ENCODE measurements around the gene GPR39. TPM values are rescaled to one million over a fixed set of nuclear protein-coding genes. Genes with fewer than 3 reads are reported as not detected.

Gene GPR39
- total RNA-seq, 6 experiments from 2014 or later: 2.2 to 3.0 (median 2.5) TPM

DNA sequence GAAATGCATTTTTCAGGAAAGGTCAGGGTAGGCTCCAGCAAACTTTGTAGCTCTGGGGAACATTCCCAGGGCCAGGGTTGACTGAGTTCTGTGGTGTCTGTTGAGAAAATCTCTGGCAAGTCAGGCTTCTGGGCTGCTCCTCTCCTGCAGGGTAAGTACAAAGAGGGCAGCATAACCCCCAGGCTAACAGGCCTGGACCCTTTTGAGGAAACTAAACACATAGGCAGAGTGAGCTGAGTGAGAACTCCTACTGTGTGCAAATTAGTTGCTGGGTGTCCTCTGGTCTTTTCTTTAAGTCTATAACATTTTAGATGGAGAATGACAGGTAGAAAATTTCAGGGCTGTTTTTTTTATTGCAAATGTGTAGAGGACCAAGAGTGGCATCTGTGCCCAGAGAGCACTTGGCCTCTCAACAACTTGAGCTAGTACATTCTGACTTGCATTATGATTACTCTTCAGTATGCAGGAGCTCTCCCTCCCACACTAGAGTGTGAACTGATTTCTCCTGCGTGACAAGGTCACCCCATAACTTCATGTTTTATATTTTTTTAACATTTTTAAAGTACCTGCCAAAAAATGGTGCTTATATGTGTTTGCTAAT lies 49.9 kb downstream of the GPR39 start:
- Mint-ChIP-seq H3K27me3 (ENCODE audit: insufficient read depth) (peaks cover 2% of the 10 kb centered on the region; the same call in 1 of the 2 replicates), H3K9me3 (peaks cover 38% of the 10 kb centered on the region), H3K36me3 (ENCODE audit: low read depth) (peaks cover 23% of the 10 kb centered on the region), H3K4me1 (ENCODE audit: low read depth) (no peaks in the 10 kb centered on the region), H3K27ac (no peak overlapping the region), H3K4me3 (no peak overlapping the region)
- TF ChIP-seq, protein P1, sequence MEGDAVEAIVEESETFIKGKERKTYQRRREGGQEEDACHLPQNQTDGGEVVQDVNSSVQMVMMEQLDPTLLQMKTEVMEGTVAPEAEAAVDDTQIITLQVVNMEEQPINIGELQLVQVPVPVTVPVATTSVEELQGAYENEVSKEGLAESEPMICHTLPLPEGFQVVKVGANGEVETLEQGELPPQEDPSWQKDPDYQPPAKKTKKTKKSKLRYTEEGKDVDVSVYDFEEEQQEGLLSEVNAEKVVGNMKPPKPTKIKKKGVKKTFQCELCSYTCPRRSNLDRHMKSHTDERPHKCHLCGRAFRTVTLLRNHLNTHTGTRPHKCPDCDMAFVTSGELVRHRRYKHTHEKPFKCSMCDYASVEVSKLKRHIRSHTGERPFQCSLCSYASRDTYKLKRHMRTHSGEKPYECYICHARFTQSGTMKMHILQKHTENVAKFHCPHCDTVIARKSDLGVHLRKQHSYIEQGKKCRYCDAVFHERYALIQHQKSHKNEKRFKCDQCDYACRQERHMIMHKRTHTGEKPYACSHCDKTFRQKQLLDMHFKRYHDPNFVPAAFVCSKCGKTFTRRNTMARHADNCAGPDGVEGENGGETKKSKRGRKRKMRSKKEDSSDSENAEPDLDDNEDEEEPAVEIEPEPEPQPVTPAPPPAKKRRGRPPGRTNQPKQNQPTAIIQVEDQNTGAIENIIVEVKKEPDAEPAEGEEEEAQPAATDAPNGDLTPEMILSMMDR (IDR thresholded peaks at IDR 0.05): no peak
- no peak for DNase-seq

DNA sequence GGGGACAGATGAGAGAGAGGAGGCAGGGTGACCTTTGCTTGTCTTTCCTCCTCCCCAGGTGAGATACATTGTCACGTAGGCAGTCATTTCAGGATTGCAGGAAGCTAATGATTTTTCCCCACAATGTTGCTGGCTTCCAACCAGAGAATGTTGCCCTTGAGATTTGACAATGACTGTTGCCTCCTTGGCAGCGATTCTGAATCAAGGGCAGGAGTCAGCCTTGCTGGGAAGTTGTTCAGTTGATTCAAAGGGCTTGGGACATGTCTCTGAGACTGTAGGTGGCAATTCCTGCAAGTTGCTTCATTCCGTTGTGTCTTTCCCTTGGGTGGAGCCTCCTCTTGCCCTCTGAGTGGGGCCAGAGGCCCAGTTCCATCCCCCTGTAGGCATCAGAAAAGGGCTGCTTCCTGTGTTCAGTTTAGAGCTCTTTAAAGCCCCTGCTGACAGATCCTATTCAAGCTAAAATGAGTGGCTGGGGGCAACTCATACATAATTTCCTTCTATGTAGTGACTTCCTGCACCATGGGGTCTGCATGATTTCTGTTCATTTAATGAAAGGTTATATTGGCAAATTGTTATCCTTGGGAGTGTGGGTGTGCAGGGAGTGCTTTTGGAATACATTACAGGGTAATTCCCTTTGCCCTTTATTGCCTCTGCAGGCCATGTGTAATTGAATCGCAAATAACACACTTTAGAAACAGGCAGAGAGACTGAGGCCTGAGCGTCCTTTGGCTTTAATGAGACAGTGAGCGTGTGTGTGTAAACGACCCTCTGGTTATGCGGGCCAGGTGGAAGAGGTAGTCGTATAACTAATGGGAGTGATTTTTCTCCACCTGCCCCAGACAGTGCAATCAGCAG lies 52.4 kb downstream of the GPR39 start:
- Mint-ChIP-seq H3K4me3 (no peak overlapping the region), H3K27ac (no peak overlapping the region)

DNA sequence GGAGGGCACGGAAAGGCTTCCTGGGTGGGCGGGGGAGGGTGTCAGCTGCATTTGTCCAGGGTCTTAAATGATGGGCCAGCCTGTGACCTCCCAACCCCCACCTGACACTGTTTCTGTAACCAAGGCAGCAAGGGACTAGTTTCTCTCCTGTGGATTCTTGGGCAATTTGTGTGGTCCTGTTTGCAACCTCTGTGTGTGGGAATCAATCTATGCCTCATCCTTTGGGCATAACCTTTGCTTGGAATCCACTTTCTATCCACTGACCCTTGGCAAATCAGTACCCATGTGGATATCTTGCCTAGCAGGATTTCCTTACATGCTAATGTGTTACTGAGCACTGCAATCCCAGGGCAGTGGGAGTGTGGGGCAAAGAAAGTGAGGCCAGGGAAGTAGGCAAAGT lies 54.1 kb downstream of the GPR39 start:
- Mint-ChIP-seq H3K9me3 (peaks cover 5% of the 10 kb centered on the region), H3K4me3 (no peak overlapping the region), H3K4me1 (ENCODE audit: low read depth) (no peaks in the 10 kb centered on the region), H3K27me3 (ENCODE audit: insufficient read depth) (no peaks in the 10 kb centered on the region), H3K27ac (no peak overlapping the region), H3K36me3 (ENCODE audit: low read depth) (peaks cover 13% of the 10 kb centered on the region; the same call in 1 of the 2 replicates)
- no peak for DNase-seq
- TF ChIP-seq, protein P1 (IDR thresholded peaks at IDR 0.05): no peak

More for the DNA sequence above, 52.4 kb downstream of the GPR39 start:
- DNase-seq: no peak
- Mint-ChIP-seq H3K27me3 (ENCODE audit: insufficient read depth) (no peaks in the 10 kb centered on the region), H3K36me3 (ENCODE audit: low read depth) (peaks cover 23% of the 10 kb centered on the region), H3K9me3 (peaks cover 18% of the 10 kb centered on the region), H3K4me1 (ENCODE audit: low read depth) (no peaks in the 10 kb centered on the region)
- TF ChIP-seq, protein P1 (IDR thresholded peaks at IDR 0.05): no peak

DNA sequence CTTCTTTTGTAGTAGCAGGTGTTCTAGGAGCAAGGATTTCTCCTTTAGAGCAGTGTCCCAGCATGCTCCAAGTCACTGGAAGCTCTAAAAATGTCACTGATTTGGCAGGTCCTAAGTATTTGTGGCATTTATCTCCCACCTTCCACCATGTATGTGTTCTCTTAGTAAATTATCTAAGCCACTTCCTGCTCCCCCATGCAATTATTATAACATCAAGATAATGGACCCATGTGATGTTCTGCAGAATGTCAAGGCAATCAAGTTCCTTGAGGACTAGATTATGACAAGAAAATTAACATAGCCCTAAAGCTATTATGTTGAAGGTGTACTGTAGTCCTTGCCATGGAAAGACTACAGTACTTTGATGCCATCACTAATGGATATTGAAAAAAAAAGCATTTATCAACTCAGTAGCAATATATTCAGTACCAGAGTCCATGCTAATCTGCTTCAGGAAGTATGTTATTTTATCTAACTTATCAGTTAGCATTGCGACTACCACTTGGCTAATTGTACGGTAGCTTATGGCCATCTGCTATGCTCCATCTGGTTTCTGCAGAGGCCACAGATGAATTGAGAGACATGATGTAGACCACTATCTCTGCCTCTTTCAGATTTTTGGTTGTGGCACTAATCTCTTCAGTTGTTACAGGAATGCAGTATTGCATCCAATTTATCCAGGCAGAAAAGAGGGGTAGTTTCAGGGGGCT lies 56.7 kb downstream of the GPR39 start:
- DNase-seq: no peak
- TF ChIP-seq, protein P1 (IDR thresholded peaks at IDR 0.05): no peak
- no peak overlapping the region for H3K4me3 Mint-ChIP-seq
- peaks cover 15% of the 10 kb centered on the region for H3K4me1 Mint-ChIP-seq (ENCODE audit: low read depth)
- H3K27ac Mint-ChIP-seq: no peak overlapping the region
- H3K27me3 Mint-ChIP-seq (ENCODE audit: insufficient read depth): no peaks in the 10 kb centered on the region
- H3K36me3 Mint-ChIP-seq (ENCODE audit: low read depth): peaks cover 11% of the 10 kb centered on the region; the same call in 1 of the 2 replicates
- peaks cover 14% of the 10 kb centered on the region for H3K9me3 Mint-ChIP-seq

DNA sequence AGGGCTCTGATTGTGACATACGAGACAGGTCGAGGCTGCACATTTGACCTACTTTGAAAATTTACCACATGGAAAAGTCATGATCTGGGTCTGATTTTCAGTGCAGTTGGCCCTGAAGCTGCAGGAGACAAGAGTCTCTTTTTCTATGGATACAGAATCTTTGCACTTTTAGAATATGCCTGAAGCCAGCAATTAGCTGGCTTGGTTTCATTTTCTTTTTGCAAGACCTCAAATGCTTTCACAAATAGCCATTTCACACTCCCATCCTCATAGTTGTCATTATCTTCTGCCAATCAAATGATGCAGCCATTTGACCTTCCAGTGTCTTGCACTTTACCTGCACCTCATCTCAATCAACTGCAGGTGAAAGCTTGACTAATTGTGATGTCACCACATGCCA lies 59.0 kb downstream of the GPR39 start:
- H3K4me3 Mint-ChIP-seq: no peak overlapping the region
- H3K27ac Mint-ChIP-seq: no peak overlapping the region
- H3K27me3 Mint-ChIP-seq (ENCODE audit: insufficient read depth): no peaks in the 10 kb centered on the region; the same call in 1 of the 2 replicates
- TF ChIP-seq, protein P1 (IDR thresholded peaks at IDR 0.05): no peak
- DNase-seq: no peak
- peaks cover 14% of the 10 kb centered on the region for H3K9me3 Mint-ChIP-seq
- H3K4me1 Mint-ChIP-seq (ENCODE audit: low read depth): peaks cover 26% of the 10 kb centered on the region
- peaks cover 11% of the 10 kb centered on the region; the same call in 1 of the 2 replicates for H3K36me3 Mint-ChIP-seq (ENCODE audit: low read depth)

Measured in HFFc6 (cell line).